Measurements from ENCODE around the gene OBSCN.

OBSCN gene

DNA sequence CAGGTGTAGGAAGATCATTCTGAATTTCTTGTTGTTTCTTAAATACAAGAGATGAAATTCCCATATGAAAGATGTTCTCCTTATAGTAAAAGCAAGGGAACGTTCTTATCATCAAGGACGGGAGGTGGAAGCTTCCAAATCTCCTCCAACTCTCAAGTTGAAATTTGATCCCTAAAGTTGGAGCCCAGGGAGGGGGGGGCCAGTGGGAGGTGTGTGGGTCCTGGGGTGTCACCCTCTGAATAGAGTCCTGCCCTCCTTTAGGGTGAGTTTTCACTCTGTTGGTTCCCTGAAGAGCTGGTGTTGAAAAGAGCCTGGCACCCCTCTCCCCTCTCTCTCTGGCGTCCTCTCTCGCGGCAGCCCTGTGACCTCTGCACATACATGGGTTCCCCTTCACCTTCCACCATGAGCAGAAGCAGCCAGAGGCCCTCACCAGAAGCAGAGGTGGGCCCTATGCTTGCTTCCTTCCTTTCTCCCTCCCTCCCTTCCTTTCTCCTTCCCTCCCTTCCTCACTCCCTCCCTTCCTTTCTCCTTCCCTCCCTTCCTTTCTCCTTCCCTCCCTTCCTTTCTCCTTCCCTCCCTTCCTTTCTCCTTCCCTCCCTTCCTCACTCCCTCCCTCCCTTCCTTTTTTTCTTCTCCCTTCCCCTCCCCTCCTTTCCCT lies 218.8 kb downstream of the OBSCN start:
- Histone ChIP-seq H3K4me1 (ENCODE audit: control insufficient read depth in 2 of 2, insufficient read depth in 2 of 2, low read length in 2 of 2) (no peaks in the 10 kb centered on the region), H3K36me3 (ENCODE audit: control insufficient read depth in 2 of 2, insufficient read depth in 2 of 2, low read length in 2 of 2) (no peaks in the 10 kb centered on the region), H3K4me3 (ENCODE audit: low read length in 2 of 2) (no peak overlapping the region), H3K9ac (ENCODE audit: low read depth in 1 of 2, low read length in 2 of 2) (no peak overlapping the region), H3K9me3 (ENCODE audit: control insufficient read depth in 2 of 2, low read length in 2 of 2) (no peaks in the 10 kb centered on the region), H3K27ac (ENCODE audit: low read depth in 2 of 2, low read length in 2 of 2) (no peak overlapping the region), H3K27me3 (ENCODE audit: control insufficient read depth in 2 of 2, insufficient read depth in 2 of 2, low read length in 2 of 2) (peaks cover 6 to 11% of the 10 kb centered on the region in 2 donors)

DNA sequence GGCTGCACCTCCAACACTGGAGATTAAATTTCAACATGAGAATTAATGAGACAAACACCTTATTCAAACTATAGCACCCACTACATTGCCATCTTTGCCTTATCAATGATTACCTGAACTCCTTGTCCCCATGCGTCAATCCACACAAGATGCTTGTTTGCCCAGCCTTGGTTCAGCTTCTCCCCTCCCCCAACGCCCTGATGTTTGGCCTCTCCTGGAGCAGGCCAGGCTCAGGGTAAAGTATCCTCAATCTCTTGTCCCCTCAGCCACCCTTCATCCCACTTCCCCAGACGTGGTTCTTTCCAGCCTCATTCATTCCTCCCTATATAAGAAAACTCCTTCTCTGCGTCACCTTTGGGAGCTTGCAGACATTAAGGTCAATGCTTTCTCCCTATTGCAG lies 220.6 kb downstream of the OBSCN start:
- Histone ChIP-seq H3K27me3 (ENCODE audit: control insufficient read depth in 2 of 2, insufficient read depth in 2 of 2, low read length in 2 of 2) (peaks cover 8 to 12% of the 10 kb centered on the region in 2 donors), H3K4me1 (ENCODE audit: control insufficient read depth in 2 of 2, insufficient read depth in 2 of 2, low read length in 2 of 2) (no peaks in the 10 kb centered on the region), H3K4me3 (ENCODE audit: low read length in 2 of 2) (no peak overlapping the region), H3K9ac (ENCODE audit: low read depth in 1 of 2, low read length in 2 of 2) (no peak overlapping the region), H3K9me3 (ENCODE audit: control insufficient read depth in 2 of 2, low read length in 2 of 2) (no peaks in the 10 kb centered on the region), H3K36me3 (ENCODE audit: control insufficient read depth in 2 of 2, insufficient read depth in 2 of 2, low read length in 2 of 2) (no peaks in the 10 kb centered on the region), H3K27ac (ENCODE audit: low read depth in 2 of 2, low read length in 2 of 2) (no peak overlapping the region)

Measured in mucosa of rectum (tissue), 2 donors.